PFSK-1 (cell line): ENCODE results near the gene KLF11.

Experiments
- FOXP2 ChIP-seq: optimal IDR thresholded peaks from 2 replicates; pipeline ENCODE3; 2011; ENCODE audit warnings: borderline replicate concordance, control low read depth, inconsistent platforms; ENCODE audit not compliant: insufficient read depth; ENCODE audit errors: extremely low read length, extremely low read depth
- POLR2AphosphoS5 ChIP-seq: IDR thresholded peaks from 2 replicates; pipeline ENCODE4 v1.6.1; 2012; ENCODE audit warnings: low read depth, mild to moderate bottlenecking, control low read depth, low read length, moderate library complexity
- REST ChIP-seq, 2 experiments: IDR thresholded peaks; 2 replicates each; pipeline versions ENCODE4 v1.6.1 to v1.8.0; 2011 to 2012; ENCODE audit warnings: low read depth in 2 of 2, low read length in 2 of 2, control low read depth in 1 of 2, inconsistent platforms in 1 of 2, mild to moderate bottlenecking in 1 of 2, moderate library complexity in 1 of 2; ENCODE audit not compliant: insufficient read depth in 1 of 2
- SIN3A ChIP-seq: IDR thresholded peaks from 2 replicates; pipeline ENCODE4 v1.6.1; 2012; ENCODE audit warnings: mild to moderate bottlenecking, low read length, moderate library complexity, borderline replicate concordance; ENCODE audit not compliant: insufficient read depth
- TAF1 ChIP-seq: IDR thresholded peaks from 2 replicates; pipeline ENCODE4 v1.6.1; 2012; ENCODE audit warnings: low read length, control low read depth, borderline replicate concordance; ENCODE audit not compliant: insufficient read depth

- no peak for TF ChIP-seq POLR2AphosphoS5
- no peak for TF ChIP-seq SIN3A
- no peak for TF ChIP-seq REST (IDR thresholded peaks at IDR 0.05; ENCODE audit: insufficient read depth in 1 of 2, low read depth in 2 of 2, low read length in 2 of 2)
- no peak for TF ChIP-seq TAF1
- no peak for TF ChIP-seq FOXP2
These were observed 13.5 kb upstream of the KLF11 start for GRCh38 chr2:10029875-10030223.
